ENCODE measurements around the gene TMEM87A. TPM values are rescaled to one million over a fixed set of nuclear protein-coding genes. Genes with fewer than 3 reads are reported as not detected.

The TMEM87A gene
- total and polyA plus RNA-seq, 2 donors, result 32.2 to 33.5 TPM

DNA sequence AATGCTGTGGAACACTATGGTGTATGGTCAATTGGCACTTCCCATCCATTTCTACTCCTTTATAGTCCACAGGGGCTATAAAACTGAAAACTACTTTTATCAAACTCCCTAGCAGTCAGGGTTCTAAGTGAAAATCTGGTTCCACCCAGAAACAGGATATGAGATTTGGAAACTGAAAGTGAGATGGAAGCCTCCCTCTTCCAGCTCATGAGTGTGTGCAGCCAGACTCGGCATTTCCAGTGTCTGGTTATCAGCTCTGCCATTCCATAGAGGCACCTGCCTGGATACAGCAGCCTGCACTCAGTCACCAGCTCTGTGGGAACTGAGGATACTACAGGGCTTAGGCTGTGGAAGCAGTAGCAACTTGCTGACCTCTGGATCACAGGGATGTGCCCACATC, 102.1 kb downstream of the TMEM87A start:
- no peak for DNase-seq (ENCODE audit: low read depth in 6 of 9, low spot score in 9 of 9)
- no peak overlapping the region for H3K27ac ChIP-seq (ENCODE audit: low read depth in 1 of 2, low read length in 1 of 2)

DNA sequence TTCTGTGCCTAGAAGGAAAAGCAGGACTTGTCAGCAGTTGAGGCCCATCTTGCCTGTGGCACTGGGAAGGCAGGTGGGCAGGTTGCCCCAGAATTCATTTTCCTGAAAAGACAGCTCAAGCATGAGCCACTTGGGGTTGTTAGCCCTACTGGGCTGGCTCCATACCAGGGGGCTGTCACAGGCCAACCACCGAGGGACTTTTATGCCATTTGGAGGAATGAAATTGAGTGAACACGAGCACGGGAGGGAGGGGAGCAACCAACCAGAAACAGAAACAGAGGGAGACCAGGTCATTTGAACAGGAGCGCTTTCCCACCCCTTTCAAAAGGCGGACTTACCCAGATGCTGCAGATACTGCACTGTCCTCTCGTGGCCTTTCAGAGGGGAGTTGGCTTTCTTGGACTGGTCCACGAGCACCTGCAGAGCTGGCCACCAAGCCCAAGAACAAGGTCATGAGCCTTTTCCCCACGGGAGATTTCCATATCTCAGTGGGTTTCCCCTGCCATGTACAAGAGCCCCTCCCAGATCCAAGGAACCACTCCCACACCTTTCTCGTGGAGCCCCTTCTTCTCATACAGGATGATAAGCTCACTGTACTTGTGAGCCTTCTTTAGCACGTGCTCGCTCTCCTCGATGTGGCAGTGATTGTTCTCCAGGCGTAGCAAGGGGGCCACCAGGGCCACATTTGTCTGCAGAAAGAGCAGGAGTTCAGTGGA, 106.8 kb downstream of the TMEM87A start:
- DNase-seq (ENCODE audit: low read depth in 6 of 9, low spot score in 9 of 9), result no peak
- WGBS, result 99% methylated on average over 13 of the region's 13 CpGs
- Histone ChIP-seq H3K4me3 (ENCODE audit: low read length in 2 of 2) (no peak overlapping the region), H3K27ac (ENCODE audit: low read depth in 1 of 2, low read length in 1 of 2) (no peak overlapping the region), H3K9me3 (ENCODE audit: control insufficient read depth in 2 of 2, insufficient read depth in 1 of 2, low read length in 1 of 2) (no peaks in the 10 kb centered on the region), H3K4me1 (ENCODE audit: control insufficient read depth in 2 of 2, insufficient read depth in 2 of 2, low read length in 2 of 2) (no peaks in the 10 kb centered on the region), H3K36me3 (ENCODE audit: control insufficient read depth in 2 of 2, insufficient read depth in 2 of 2, low read length in 1 of 2) (peaks cover 76 to 92% of the 10 kb centered on the region in 2 donors), H3K27me3 (ENCODE audit: control insufficient read depth in 2 of 2, insufficient read depth in 1 of 2, low read length in 1 of 2) (no peaks in the 10 kb centered on the region)

More for the DNA sequence above, 102.1 kb downstream of the TMEM87A start:
- WGBS, result 96% methylated on average over 1 of the region's 1 CpG
- no peak overlapping the region for H3K4me3 ChIP-seq (ENCODE audit: low read length in 2 of 2)
- no peaks in the 10 kb centered on the region for H3K9me3 ChIP-seq (ENCODE audit: control insufficient read depth in 2 of 2, insufficient read depth in 1 of 2, low read length in 1 of 2)
- no peaks in the 10 kb centered on the region for H3K27me3 ChIP-seq (ENCODE audit: control insufficient read depth in 2 of 2, insufficient read depth in 1 of 2, low read length in 1 of 2)
- peaks cover 63 to 86% of the 10 kb centered on the region in 2 donors for H3K36me3 ChIP-seq (ENCODE audit: control insufficient read depth in 2 of 2, insufficient read depth in 2 of 2, low read length in 1 of 2)
- H3K4me1 ChIP-seq (ENCODE audit: control insufficient read depth in 2 of 2, insufficient read depth in 2 of 2, low read length in 2 of 2), result no peaks in the 10 kb centered on the region

DNA sequence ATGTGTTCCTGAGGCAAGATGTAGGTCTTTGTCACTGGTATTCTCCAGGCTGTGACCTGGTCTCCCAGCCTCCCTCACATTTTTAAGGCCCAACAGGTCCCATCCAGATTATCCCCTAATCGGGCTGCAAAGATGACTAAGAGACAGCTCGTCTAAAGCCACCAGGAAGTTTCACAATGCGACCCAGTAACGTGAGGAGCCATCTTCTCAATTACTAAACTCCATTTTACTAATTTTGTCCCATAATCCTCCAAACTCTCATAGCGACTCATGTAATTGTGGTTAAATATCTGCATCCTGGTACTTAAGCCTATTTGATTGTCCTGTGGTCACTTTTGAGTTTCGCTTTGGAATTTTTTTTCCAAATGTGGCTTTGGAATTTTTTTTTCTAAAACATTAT, 108.1 kb downstream of the TMEM87A start:
- no peak overlapping the region for H3K4me3 ChIP-seq (ENCODE audit: low read length in 2 of 2)
- WGBS, result 96% methylated on average over 6 of the region's 6 CpGs
- no peak overlapping the region for H3K27ac ChIP-seq (ENCODE audit: low read depth in 1 of 2, low read length in 1 of 2)

DNA sequence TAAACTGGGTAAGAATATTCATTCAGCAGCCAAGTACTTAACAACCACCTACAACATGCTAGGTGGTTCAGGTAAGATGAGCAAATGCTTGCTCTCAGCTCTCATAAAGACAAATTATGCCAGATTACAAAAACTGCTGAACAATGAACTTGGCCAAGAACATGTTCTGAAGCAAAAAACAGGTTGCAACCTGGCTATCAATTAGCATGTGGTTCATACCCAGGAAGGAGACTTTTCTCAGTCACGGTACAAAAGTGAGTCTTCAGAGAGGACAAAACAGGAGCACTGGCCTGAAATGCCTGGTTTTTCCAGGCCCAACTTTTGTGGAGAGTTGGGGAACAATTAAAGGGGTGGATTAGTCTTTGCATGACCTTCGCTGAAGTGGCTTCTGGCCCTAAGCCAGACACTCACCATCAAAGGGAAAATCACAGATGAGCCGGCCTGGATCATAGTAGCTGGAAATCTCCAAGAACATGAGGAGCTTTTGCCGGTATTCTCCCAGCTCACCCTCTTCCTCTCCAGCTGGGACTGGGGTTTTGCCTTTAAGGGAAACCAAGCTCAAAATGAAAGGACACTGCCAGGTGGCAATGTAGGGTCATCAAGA, 109.2 kb downstream of the TMEM87A start:
- H3K27me3 ChIP-seq (ENCODE audit: control insufficient read depth in 2 of 2, insufficient read depth in 1 of 2, low read length in 1 of 2), result no peaks in the 10 kb centered on the region
- H3K27ac ChIP-seq (ENCODE audit: low read depth in 1 of 2, low read length in 1 of 2), result peak overlapping the region in 1 of 2 donors; percentile 33
- no peak overlapping the region for H3K4me3 ChIP-seq (ENCODE audit: low read length in 2 of 2)
- H3K9me3 ChIP-seq (ENCODE audit: control insufficient read depth in 2 of 2, insufficient read depth in 1 of 2, low read length in 1 of 2), result peaks cover 0 to 4% of the 10 kb centered on the region in 2 donors
- H3K36me3 ChIP-seq (ENCODE audit: control insufficient read depth in 2 of 2, insufficient read depth in 2 of 2, low read length in 1 of 2), result peaks cover 87 to 96% of the 10 kb centered on the region in 2 donors
- 94% methylated on average over 4 of the region's 4 CpGs for WGBS
- no peak for DNase-seq (ENCODE audit: low read depth in 6 of 9, low spot score in 9 of 9)
- H3K4me1 ChIP-seq (ENCODE audit: control insufficient read depth in 2 of 2, insufficient read depth in 2 of 2, low read length in 2 of 2), result no peaks in the 10 kb centered on the region

More for the DNA sequence above, 108.1 kb downstream of the TMEM87A start:
- Histone ChIP-seq H3K9me3 (ENCODE audit: control insufficient read depth in 2 of 2, insufficient read depth in 1 of 2, low read length in 1 of 2) (peaks cover 0 to 4% of the 10 kb centered on the region in 2 donors), H3K27me3 (ENCODE audit: control insufficient read depth in 2 of 2, insufficient read depth in 1 of 2, low read length in 1 of 2) (no peaks in the 10 kb centered on the region), H3K36me3 (ENCODE audit: control insufficient read depth in 2 of 2, insufficient read depth in 2 of 2, low read length in 1 of 2) (peaks cover 80 to 94% of the 10 kb centered on the region in 2 donors), H3K4me1 (ENCODE audit: control insufficient read depth in 2 of 2, insufficient read depth in 2 of 2, low read length in 2 of 2) (no peaks in the 10 kb centered on the region)
- no peak for DNase-seq (ENCODE audit: low read depth in 6 of 9, low spot score in 9 of 9)

DNA sequence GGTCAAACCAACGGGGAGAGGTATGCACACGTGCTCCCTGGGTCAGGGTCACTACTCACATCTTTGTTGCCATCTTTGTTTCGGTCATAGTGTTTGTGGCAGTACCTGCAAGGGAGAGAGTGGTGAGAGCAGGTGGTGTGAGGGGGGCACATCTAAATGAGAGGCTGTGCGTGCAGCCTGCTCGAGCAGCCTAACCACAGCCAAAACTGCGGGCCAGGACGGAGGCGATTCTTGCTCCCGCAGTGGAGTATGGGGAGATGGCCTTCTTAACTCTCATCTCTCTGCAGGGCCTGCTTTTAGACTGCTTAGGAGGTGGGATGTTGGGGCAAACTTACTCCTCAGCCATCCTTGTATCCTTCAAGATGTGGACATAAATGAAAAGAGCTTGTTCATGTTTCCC, 109.9 kb downstream of the TMEM87A start:
- Histone ChIP-seq H3K36me3 (ENCODE audit: control insufficient read depth in 2 of 2, insufficient read depth in 2 of 2, low read length in 1 of 2) (peaks cover 89 to 96% of the 10 kb centered on the region in 2 donors), H3K27me3 (ENCODE audit: control insufficient read depth in 2 of 2, insufficient read depth in 1 of 2, low read length in 1 of 2) (no peaks in the 10 kb centered on the region), H3K27ac (ENCODE audit: low read depth in 1 of 2, low read length in 1 of 2) (no peak overlapping the region), H3K4me3 (ENCODE audit: low read length in 2 of 2) (no peak overlapping the region), H3K9me3 (ENCODE audit: control insufficient read depth in 2 of 2, insufficient read depth in 1 of 2, low read length in 1 of 2) (peaks cover 0 to 4% of the 10 kb centered on the region in 2 donors), H3K4me1 (ENCODE audit: control insufficient read depth in 2 of 2, insufficient read depth in 2 of 2, low read length in 2 of 2) (no peaks in the 10 kb centered on the region)
- DNase-seq (ENCODE audit: low read depth in 6 of 9, low spot score in 9 of 9), result no peak
- 99% methylated on average over 9 of the region's 9 CpGs for WGBS

Other genes starting within 250 kb of the TMEM87A start
- gene PLA2G4D, start 178.9 kb downstream of the TMEM87A start, total RNA-seq, result 0.28 TPM
- gene PLA2G4D, start 178.9 kb downstream of the TMEM87A start, polyA plus RNA-seq, result 2.7 TPM
- gene PLA2G4F, start 116.8 kb downstream of the TMEM87A start, total RNA-seq, result 2.1 TPM
- 7.3 TPM for gene PLA2G4F, start 116.8 kb downstream of the TMEM87A start, polyA plus RNA-seq
- gene VPS39, start 65.1 kb downstream of the TMEM87A start, total RNA-seq, result 31.5 TPM
- gene VPS39, start 65.1 kb downstream of the TMEM87A start, polyA plus RNA-seq, result 53.1 TPM
- gene GANC, start 232 bp downstream of the TMEM87A start, total RNA-seq, result 13.6 TPM
- 12.7 TPM for gene GANC, start 232 bp downstream of the TMEM87A start, polyA plus RNA-seq
- 2.4 TPM for gene CAPN3, start 86.1 kb upstream of the TMEM87A start, total RNA-seq
- 38.1 TPM for gene CAPN3, start 86.1 kb upstream of the TMEM87A start, polyA plus RNA-seq
- 23.7 TPM for gene ZNF106, start 217.7 kb upstream of the TMEM87A start, total RNA-seq
- gene ZNF106, start 217.7 kb upstream of the TMEM87A start, polyA plus RNA-seq, result 8.6 TPM
- gene SNAP23, start 222.2 kb upstream of the TMEM87A start, total RNA-seq, result 34.0 TPM
- gene SNAP23, start 222.2 kb upstream of the TMEM87A start, polyA plus RNA-seq, result 66.3 TPM